Stimulated activated CD4-positive, alpha-beta T cell treated with anti-CD3 and anti-CD28 coated beads, Interleukin-1b, Interleukin-23, amount 100 ng/mL, for 48 hours (primary cell): ENCODE measurements around the gene FBXO48.
A peak's percentile ranks its signal among the peaks of the same experiment; 100 is the strongest.
"Not testable (repeated sequence)": the region's sequence is repeated elsewhere in the genome, so short reads cannot be mapped to it uniquely, and the experiment has no call there.

Source experiments
- DNase-seq: peaks from one replicate; pipeline ENCODE4 v3.0.0-alpha.2; 2020

FBXO48 gene

DNA sequence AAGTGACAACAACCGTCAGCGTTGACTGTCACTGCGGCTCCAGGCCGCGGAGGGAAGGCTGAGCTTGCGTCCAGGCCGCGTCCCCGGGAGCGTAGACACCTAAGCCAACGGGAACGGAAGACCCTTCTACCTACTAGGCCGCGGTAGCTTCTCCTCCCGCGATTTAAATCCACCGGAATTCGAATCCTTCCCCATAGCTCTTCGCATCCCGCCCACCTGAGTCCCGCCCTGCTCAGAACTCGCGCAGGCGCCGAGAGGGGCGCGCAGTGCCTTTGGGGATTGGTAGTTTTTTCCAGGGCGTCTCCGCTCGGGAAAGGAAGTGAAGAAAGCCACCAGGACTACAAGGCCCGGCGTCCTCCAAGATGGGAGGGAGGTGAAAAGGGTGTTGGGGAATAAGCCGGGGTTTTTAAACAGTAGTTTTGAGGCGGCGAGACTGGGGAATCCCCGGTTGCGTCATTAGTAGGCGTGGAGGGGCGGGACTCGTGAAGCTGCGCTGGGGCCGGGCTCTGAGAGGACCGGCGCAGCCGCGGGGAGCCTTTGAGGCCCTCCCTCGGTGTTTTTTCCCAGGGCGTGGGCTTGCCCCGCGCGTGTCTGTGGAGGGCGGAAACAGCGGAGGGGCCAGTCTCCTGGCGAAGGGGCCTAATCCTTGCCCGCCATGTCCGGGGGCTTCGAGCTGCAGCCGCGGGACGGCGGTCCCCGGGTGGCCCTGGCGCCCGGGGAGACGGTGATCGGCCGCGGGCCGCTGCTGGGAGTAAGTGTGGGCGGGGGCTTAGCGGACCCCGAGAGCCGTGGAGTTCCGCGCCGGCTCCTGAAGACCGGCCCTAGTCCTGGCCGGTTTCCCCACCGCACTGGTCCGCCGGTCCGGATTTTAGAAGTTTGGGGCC is at the start of gene FBXO48, which contains the start of gene APLF:
FBXO48 (minus strand) TSS at position 218 of the 884 bp plus-strand sequence. CDS start 2,149 bp downstream, outside the sequence.
APLF (plus strand) TSS at position 509 of the 884 bp plus-strand sequence; CDS start at position 656, 147 bp downstream.
- DNase-seq: peak; percentile 98

- no peak for DNase-seq
These were observed 49.2 kb upstream of the FBXO48 start for GRCh38 chr2:68516051-68516955.

DNA sequence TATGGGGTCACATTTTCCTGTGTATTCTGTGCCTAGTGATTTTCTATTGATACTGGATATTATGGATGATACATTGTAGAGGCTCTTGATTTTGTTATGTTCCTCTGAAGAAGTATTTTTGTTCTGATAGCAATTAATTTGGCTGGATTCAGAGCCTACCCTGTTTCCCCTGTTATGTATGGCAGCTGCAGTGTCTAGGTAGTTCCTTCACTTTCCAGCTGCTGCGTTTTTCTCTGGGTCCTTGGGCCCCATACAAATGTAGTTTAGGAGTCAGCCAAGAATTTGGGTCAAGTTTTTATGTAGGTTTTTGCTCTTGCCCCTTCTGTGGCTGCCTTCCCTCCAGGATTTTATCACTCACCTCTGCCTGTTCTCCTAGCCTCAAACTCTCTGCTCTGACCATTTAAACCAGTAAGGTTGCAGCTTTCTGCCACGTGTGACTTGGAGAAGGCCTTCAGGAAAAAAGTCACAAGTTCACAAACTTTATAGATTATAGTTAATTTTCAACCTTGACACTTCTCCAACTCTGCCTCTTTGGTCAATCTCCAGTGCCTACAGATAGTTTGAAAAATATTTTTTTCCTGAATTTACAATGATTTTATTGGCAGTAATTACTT is 47.3 kb upstream of the FBXO48 start:
- DNase-seq: no peak

DNA sequence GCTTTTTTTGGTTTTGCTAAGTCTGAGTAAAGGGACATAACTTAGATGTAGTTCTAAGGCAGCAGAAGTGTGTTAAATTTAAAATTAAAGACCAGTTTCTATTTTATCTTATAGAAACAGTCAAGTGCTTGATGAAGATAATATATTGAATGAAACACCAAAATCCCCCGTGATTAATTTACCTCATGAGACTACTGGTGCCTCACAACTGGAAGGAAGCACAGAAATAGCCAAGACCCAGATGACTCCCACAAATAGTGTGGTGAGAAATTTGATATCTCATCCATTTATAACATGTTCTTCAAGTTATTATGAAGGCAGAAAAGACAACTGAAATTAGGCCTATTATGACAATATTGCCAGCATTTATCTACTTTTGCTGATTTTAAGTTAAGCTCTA is 45.9 kb upstream of the FBXO48 start:
- no peak for DNase-seq

- no peak for DNase-seq
These were observed 45.2 kb upstream of the FBXO48 start for GRCh38 chr2:68512326-68512725.

DNA sequence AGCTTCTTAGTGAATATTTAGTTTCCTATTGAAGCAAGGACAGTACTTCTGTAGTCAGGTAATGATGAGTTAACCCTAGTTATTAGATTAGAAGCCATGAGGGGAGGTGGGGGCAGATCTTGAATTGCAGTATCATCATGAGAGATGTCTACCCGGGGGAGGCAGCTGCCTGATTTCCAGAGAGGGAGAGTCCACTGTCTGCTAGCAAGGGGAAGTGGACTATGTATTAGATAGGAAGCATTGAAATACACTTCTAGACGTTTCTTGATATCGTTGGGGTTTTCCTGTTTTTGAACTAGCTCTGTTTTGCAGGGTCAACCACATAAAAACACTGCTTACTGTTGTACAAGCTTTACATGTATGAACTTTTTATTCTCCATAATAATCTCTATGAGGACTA is 39.1 kb upstream of the FBXO48 start:
- DNase-seq: no peak

DNA sequence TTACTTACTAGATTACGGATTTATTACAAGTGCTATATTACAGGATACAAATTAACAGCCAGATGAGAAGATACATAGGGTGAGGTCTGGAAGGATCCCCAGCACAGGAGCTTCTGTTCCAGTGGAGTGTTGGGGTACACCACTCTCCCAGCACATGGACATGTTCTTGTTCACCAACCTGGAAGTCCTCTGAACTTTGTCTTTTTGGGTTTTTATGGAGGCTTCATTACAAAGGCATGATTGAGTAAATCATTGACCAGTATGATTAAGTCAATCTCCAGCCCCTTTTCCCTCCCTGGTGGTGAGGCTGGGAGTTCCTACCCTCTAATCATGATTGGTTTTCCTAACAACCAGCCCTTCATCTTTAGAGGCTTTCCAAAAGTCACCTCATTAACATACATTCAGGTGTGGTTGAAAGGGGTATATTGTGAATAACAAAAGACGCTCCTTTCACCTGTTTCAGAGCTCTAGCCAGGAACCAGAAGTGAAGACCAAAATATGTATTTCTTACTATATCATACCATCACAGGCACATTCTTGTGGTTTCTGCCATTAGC is 38.6 kb upstream of the FBXO48 start:
- DNase-seq: no peak

GRCh38 chr2:68501768-68502167 is 34.7 kb upstream of the FBXO48 start:
- DNase-seq: no peak

- no peak for DNase-seq
These were observed 33.6 kb upstream of the FBXO48 start for GRCh38 chr2:68500649-68501048.

DNA sequence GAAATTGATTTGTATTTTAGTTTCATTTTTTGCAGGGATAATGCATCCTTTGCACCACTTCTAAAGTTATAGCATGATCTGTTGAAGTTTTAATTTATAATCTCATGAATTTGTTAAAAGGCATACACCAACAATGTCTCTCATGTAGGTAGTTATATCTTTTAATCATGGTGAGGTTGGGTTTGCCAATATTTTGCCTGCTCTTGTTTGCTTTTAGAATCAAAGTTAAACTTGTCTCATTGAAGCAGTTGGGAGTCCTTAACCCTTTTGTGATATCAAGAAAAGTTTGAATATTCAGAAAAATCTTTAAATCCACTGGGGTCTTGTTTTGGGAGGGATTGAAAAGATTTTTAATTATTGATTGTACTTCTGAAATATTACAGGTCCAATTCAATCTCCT is 32.0 kb upstream of the FBXO48 start:
- DNase-seq: no peak

- no peak for DNase-seq
These were observed 24.5 kb upstream of the FBXO48 start for GRCh38 chr2:68491582-68491981.

DNA sequence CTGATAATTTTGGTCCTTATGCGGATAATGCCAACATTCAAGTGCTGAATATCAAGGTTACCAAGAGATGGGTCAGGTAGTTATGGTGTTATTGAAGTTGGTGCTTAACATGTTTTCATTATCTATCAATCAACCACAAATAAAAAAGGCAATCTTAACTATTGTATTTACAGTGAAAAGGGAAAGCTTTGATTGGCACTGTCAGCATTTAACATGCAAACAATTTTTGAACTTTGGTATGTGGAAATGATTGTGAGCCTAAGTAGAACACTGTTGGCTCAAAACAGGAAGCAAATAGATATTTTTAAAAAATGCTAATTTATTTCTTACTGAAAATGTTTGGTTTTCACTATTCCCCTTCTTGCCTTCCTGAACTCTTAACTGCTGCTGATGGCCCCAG is 22.2 kb upstream of the FBXO48 start:
- DNase-seq: no peak

DNA sequence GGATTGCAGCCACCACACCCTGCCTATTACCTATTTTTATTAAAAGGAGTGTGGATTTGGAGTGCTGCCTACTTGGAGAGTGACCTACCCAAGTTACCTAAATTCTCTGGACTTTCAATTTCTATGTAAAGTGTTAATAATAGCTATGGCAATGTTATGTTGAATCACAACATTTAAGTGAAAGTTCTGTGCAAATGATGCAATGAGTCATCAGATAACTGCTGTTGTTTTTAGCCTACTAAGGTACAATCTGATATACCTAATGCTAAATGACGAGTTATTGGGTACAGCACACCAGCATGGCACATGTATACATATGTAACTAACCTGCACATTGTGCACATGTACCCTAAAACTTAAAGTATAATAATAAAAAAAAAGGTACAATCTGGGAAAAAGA is 21.5 kb upstream of the FBXO48 start:
- DNase-seq: not testable (repeated sequence)

DNA sequence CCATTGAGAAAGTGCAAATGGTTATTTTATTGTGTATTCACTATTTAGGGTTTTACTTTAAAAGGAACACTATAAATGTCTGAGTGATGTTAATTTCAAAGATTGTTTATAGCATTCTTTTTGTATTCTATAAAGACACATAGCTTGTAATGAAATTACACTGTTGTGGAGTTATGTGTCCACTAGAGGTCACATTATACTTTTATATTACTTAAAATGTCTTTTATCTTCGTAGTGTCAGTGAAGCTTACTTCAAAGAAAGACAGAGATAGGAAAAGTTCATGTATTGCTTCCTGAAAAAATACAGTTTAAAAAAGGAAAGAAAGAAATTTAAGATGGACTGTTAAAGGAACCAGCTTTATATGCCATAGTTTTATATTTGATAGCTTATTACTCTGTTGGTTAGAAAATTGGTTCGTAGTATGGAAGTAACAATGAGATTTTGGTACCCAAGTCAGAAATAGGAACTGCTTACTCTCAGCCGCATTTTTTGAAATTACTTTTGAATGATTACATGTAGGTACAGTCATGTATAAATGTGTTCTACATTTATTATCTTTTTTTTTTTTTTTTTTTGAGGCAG is 20.8 kb upstream of the FBXO48 start:
- DNase-seq: no peak

- no peak for DNase-seq
These were observed 15.9 kb upstream of the FBXO48 start for GRCh38 chr2:68483011-68483410.

DNA sequence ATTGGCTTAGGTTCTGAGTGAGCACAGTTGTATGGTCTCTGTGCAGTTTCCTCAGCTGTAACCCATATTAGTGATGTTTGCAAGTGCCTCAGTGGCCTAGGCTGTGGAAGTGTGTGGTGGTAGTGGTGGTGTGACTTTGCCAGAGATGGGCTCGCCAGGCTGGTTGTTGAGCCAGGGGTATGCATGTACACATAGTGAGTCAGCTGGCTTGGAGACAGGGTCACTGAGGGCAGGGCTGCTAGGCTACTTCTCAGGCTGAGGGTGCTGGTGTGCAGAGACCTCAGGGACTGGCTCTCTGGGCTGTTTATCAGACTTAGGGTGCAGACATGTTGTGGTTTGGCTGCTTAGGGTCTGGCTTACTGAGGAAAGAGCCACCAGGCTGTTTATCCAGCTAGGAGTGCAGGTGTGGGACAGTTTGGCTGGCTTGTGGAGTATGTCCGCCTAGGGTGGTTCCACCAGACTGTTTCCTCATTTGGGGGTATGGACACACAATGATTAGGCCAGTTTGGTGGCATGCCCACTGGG is 15.3 kb upstream of the FBXO48 start:
- no peak for DNase-seq

GRCh38 chr2:68478688-68479087 is 11.6 kb upstream of the FBXO48 start:
- no peak for DNase-seq

- DNase-seq: no peak
These were observed 9.4 kb upstream of the FBXO48 start for GRCh38 chr2:68476454-68476853.

GRCh38 chr2:68475576-68475975 is 8.5 kb upstream of the FBXO48 start:
- no peak for DNase-seq

DNA sequence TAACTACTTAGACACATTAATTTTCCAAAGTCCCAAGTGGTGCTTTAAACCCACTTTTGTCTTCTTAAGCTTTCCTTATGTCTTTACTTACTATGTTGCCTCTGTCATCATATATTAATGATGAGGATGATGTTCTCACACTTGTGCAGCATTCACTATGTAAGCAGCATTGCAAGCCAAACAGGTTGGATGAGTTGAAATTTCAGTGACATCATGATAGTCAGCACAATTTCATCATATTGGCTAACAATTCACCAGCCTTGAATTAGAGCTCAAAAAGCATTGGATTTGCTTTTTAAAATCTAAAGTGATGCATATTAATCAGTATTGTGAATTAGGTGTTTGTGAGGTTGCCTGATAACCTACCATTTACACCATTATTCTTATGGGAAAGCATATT is 8.0 kb upstream of the FBXO48 start:
- DNase-seq: no peak

DNA sequence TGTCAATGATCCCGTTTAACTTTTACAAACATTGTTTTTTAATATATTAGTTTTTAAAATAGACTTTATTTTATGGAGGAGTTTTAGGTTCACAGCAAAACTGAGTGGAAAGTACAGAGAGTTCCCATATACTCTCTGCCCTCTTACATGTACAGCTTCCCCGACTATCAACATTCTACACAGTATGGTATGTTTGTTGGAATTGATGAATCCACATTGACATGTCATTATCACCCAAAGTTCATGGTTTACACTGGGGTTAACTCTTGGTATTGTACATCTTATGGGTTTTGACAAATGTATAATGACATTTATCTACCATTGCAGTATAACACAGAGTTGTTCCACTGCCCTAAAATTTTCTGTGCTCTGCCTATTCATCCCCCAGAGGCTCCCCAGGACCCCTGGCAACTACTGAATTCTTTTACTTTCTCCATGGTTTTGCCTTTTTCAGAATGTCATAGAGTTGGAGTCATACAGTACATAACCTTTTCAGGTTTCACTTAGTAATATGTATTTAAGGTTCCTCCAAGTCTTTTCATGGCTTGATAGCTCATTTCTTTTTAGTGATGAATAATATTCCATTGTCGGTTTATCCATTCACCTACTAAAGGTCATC is 5.8 kb upstream of the FBXO48 start:
- DNase-seq: no peak

GRCh38 chr2:68471385-68471784 is 4.3 kb upstream of the FBXO48 start:
- no peak for DNase-seq
